Type B pancreatic cell (in vitro differentiated cells): ENCODE results near the gene KIF1B. TPM values are rescaled to one million over a fixed set of nuclear protein-coding genes. Genes with fewer than 3 reads are reported as not detected.
A peak's percentile ranks its signal among the peaks of the same experiment; 100 is the strongest.
"Not testable (repeated sequence)": the region's sequence is repeated elsewhere in the genome, so short reads cannot be mapped to it uniquely, and the experiment has no call there.

Experiments
- DNase-seq: peaks from one replicate; pipeline ENCODE4 v3.0.0; 2021; ENCODE audit warnings: mixed read lengths; ENCODE audit not compliant: unreplicated experiment; ENCODE audit errors: extremely low spot score
- H3K27ac Mint-ChIP-seq: 2 replicates; pipeline ENCODE4 v1.8.0; 2021; ENCODE audit warnings: mild to moderate bottlenecking, mixed read lengths
- H3K27me3 Mint-ChIP-seq: 2 replicates; pipeline ENCODE4 v1.8.0; 2021; ENCODE audit warnings: mixed read lengths
- H3K36me3 Mint-ChIP-seq: 2 replicates; pipeline ENCODE4 v1.8.0; 2021; ENCODE audit warnings: mixed read lengths
- H3K4me1 Mint-ChIP-seq: one replicate; pipeline ENCODE4 v1.8.0; 2021; ENCODE audit warnings: mixed read lengths; ENCODE audit not compliant: unreplicated experiment
- H3K4me3 Mint-ChIP-seq: 2 replicates; pipeline ENCODE4 v1.8.0; 2021; ENCODE audit warnings: mild to moderate bottlenecking, mixed read lengths
- H3K9me3 Mint-ChIP-seq: 2 replicates; pipeline ENCODE4 v1.8.0; 2021; ENCODE audit warnings: mixed read lengths
- CTCF ChIP-seq: fragments of 200-600 bp; sonication (generic); conservative IDR thresholded peaks from 2 replicates; pipeline ENCODE4 v1.5.0; 2021; ENCODE audit warnings: antibody characterized with exemption, mild to moderate bottlenecking
- total RNA-seq: library from RNA; stranded (reverse); gene quantifications from 2 replicates; pipeline ENCODE4 v1.2.1, GENCODE V29; 2021; ENCODE audit warnings: low replicate concordance

The KIF1B gene
- total RNA-seq, 1 donor from 2014 or later, result 64.3 TPM

GRCh38 chr1:10400013-10400412, 189.6 kb downstream of the KIF1B start:
- Mint-ChIP-seq H3K4me1 (peaks cover 21% of the 10 kb centered on the region), H3K27ac (peak overlapping the region; percentile 93), H3K36me3 (peaks cover 22% of the 10 kb centered on the region), H3K27me3 (no peaks in the 10 kb centered on the region), H3K4me3 (peak overlapping the region; percentile 96), H3K9me3 (no peaks in the 10 kb centered on the region)
- no peak for DNase-seq
- TF ChIP-seq CTCF, result no peak

GRCh38 chr1:10401281-10401680, 190.9 kb downstream of the KIF1B start:
- no peak for TF ChIP-seq CTCF
- no peak for DNase-seq
- peak overlapping the region; percentile 96 for H3K4me3 Mint-ChIP-seq
- peaks cover 22% of the 10 kb centered on the region for H3K36me3 Mint-ChIP-seq
- H3K9me3 Mint-ChIP-seq, result no peaks in the 10 kb centered on the region
- no peaks in the 10 kb centered on the region for H3K27me3 Mint-ChIP-seq
- H3K4me1 Mint-ChIP-seq, result peaks cover 21% of the 10 kb centered on the region
- peak overlapping the region; percentile 73 for H3K27ac Mint-ChIP-seq

GRCh38 chr1:10402729-10403274, 192.4 kb downstream of the KIF1B start:
- no peak overlapping the region for H3K4me3 Mint-ChIP-seq
- H3K27ac Mint-ChIP-seq, result no peak overlapping the region
- peaks cover 21% of the 10 kb centered on the region for H3K4me1 Mint-ChIP-seq
- H3K9me3 Mint-ChIP-seq, result no peaks in the 10 kb centered on the region
- no peaks in the 10 kb centered on the region for H3K27me3 Mint-ChIP-seq
- no peak for TF ChIP-seq CTCF
- DNase-seq, result no peak
- H3K36me3 Mint-ChIP-seq, result peaks cover 30% of the 10 kb centered on the region

- Mint-ChIP-seq H3K4me3 (no peak overlapping the region), H3K4me1 (no peaks in the 10 kb centered on the region), H3K27ac (no peak overlapping the region), H3K27me3 (no peaks in the 10 kb centered on the region), H3K36me3 (peaks cover 39% of the 10 kb centered on the region), H3K9me3 (no peaks in the 10 kb centered on the region)
- no peak for DNase-seq
- no peak for TF ChIP-seq CTCF
Observed at GRCh38 chr1:10407201-10407600, 196.8 kb downstream of the KIF1B start.

GRCh38 chr1:10415211-10415930, 205.0 kb downstream of the KIF1B start:
- H3K4me3 Mint-ChIP-seq, result peak overlapping the region; percentile 63
- peaks cover 6% of the 10 kb centered on the region for H3K4me1 Mint-ChIP-seq
- no peaks in the 10 kb centered on the region for H3K27me3 Mint-ChIP-seq
- H3K36me3 Mint-ChIP-seq, result peaks cover 60% of the 10 kb centered on the region
- no peaks in the 10 kb centered on the region for H3K9me3 Mint-ChIP-seq
- TF ChIP-seq CTCF, result no peak
- no peak for DNase-seq
- peak overlapping the region; percentile 99 for H3K27ac Mint-ChIP-seq

- DNase-seq, H3K4me1 Mint-ChIP-seq, H3K4me3 Mint-ChIP-seq, H3K27me3 Mint-ChIP-seq, H3K9me3 Mint-ChIP-seq: not testable (repeated sequence)
- H3K36me3 Mint-ChIP-seq, result peaks cover 63% of the 10 kb centered on the region
- peak overlapping the region; percentile 84 for H3K27ac Mint-ChIP-seq
Observed at GRCh38 chr1:10415967-10416366, 205.6 kb downstream of the KIF1B start.

- H3K4me3 Mint-ChIP-seq, H3K27me3 Mint-ChIP-seq, DNase-seq, H3K4me1 Mint-ChIP-seq, H3K9me3 Mint-ChIP-seq, H3K27ac Mint-ChIP-seq: not testable (repeated sequence)
- peaks cover 45% of the 10 kb centered on the region for H3K36me3 Mint-ChIP-seq
Observed at GRCh38 chr1:10418741-10419140, 208.4 kb downstream of the KIF1B start.
